HCEC 1CT (cell line): ENCODE data around the gene CFAP100.

Experiments
- DNase-seq: peaks from one replicate; pipeline ENCODE4 v3.0.0-alpha.2; 2017

CFAP100 gene

GRCh38 chr3:126406389-126407296, 11.9 kb downstream of the CFAP100 start:
- no peak for DNase-seq

GRCh38 chr3:126407412-126408044, 12.8 kb downstream of the CFAP100 start:
- DNase-seq, result no peak

- no peak for DNase-seq
Observed at GRCh38 chr3:126408099-126408498, 13.4 kb downstream of the CFAP100 start.

GRCh38 chr3:126412841-126413692, 18.4 kb downstream of the CFAP100 start:
- no peak for DNase-seq

GRCh38 chr3:126413693-126414080, 19.0 kb downstream of the CFAP100 start:
- no peak for DNase-seq

GRCh38 chr3:126414406-126414805, 19.7 kb downstream of the CFAP100 start:
- no peak for DNase-seq

- DNase-seq, result no peak
Observed at GRCh38 chr3:126414961-126415660, 20.4 kb downstream of the CFAP100 start.

- no peak for DNase-seq
Observed at GRCh38 chr3:126415661-126416591, 21.2 kb downstream of the CFAP100 start.

GRCh38 chr3:126416943-126417342, 22.2 kb downstream of the CFAP100 start:
- DNase-seq, result no peak

GRCh38 chr3:126417515-126417914, 22.8 kb downstream of the CFAP100 start:
- no peak for DNase-seq

- DNase-seq, result no peak
Observed at GRCh38 chr3:126417981-126418530, 23.3 kb downstream of the CFAP100 start.

- DNase-seq, result no peak
Observed at GRCh38 chr3:126418661-126419131, 24.0 kb downstream of the CFAP100 start.

- DNase-seq, result no peak
Observed at GRCh38 chr3:126419151-126419703, 24.5 kb downstream of the CFAP100 start.

GRCh38 chr3:126419886-126420786, 25.4 kb downstream of the CFAP100 start:
- DNase-seq, result no peak

- DNase-seq, result no peak
Observed at GRCh38 chr3:126421573-126422119, 26.9 kb downstream of the CFAP100 start.

GRCh38 chr3:126422121-126422520, 27.4 kb downstream of the CFAP100 start:
- DNase-seq, result no peak

GRCh38 chr3:126422571-126423091, 27.9 kb downstream of the CFAP100 start:
- no peak for DNase-seq

- DNase-seq, result no peak
Observed at GRCh38 chr3:126423191-126424038, 28.7 kb downstream of the CFAP100 start.
